Hematopoietic multipotent progenitor cell treated with erythropoietin and hydrocortisone succinate and interleukin-3 and kit ligand, for 15 days (in vitro differentiated cells): ENCODE measurements around the gene CYYR1.
"Not testable (repeated sequence)": the region's sequence is repeated elsewhere in the genome, so short reads cannot be mapped to it uniquely, and the experiment has no call there.

ENCODE experiments used
- DNase-seq: peaks from one replicate; pipeline ENCODE4 v3.0.0-alpha.2; 2015; ENCODE audit warnings: low spot score

Gene CYYR1

GRCh38 chr21:26489781-26490180 lies 83.3 kb downstream of the CYYR1 start:
- no peak for DNase-seq

DNA sequence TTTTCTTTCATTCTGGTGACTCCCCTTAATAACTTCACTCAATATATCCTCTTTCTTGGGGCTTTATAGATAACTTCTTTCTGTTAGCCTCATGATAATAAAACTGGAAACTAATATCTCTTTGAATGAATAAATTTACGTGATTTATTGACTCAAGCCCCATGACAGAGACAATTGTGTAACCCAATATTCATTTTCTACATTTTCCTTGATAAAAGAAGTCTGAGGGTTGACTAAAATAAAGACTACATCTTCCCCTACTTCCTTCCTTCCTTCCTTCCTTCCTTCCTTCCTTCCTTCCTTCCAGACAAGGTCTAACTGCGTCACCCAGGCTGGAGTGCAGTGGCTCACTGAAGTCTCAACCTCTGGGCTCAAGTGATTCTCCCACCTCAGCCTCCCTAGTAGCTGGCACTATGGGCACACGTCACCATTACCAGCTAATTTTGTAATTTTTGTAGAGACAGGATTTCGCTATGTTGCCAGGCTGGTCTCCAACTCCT lies 85.1 kb downstream of the CYYR1 start:
- no peak for DNase-seq

- no peak for DNase-seq
Observed at GRCh38 chr21:26473471-26473870, 99.6 kb downstream of the CYYR1 start.

- DNase-seq = no peak
Observed at GRCh38 chr21:26471099-26471471, 102.0 kb downstream of the CYYR1 start.

DNA sequence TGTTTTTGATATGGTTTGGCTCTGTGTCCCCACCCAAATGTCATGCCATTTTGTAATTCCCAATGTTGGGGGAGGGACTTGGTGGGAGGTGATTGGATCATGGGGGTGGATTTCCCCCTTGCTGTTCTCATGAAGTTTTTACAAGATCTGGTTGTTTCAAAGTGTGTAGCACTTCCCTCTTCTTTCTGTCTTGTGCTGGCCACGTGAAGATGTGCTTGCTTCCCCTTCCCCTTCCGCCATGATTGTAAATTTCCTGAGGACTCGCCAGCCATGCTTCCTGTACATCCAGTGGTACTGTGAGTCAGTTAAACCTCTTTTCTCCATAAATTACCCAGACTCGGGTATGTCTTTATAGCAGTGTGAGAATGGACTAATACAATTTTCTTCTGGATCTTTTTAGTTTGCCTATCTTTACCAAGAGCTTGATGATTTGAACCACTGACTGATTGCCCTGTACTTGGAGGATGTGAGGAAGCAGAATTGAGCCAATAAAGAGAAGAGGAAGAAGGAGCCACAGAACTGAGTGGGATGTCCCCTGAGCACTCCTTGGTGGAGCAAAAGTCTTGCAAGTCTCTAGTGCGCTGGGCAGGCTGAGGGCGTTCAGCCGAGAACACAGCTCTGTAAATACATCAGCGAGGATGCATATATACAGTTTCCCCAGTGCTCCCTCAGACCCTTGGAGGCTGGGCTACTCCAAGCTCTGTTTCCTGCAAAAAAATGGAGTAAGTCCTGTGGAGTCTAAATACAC lies 102.6 kb downstream of the CYYR1 start:
- no peak for DNase-seq

DNA sequence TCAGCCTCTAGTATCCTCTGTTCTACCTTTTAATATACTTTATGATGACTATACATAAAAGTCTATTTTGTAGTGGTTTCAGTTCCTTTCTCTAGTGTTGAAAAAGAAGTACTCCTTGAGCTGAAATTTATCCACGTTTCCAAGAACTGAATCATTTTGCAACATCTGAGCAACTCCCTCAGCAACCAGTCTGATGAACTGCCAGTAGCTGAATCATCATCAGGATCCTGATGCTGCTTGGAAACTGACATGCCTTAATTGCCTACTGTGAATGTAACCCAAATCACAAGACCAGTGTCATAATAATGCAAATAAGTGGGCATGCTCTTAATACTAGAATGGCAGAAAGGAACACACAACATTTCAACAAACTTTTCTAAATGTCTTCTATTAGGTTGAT lies 103.3 kb downstream of the CYYR1 start:
- DNase-seq = no peak

DNA sequence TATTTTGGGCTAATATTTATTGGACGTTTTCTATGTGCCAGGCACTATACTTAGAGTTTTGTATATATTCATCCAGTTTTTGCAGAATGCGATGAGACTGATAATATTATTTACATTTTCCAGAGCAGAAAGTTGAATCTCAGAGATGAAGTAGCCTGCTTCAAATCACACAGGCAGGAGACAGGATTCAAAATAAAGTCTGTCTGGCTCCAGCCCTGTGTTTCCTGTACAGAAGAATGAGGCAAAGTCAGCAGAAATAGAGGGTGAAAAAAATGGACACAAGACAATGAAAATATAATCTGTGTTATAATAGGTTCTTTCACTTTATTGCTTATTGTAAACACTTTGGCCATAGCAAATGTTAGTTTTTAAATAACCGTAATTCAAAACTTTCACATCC lies 107.2 kb downstream of the CYYR1 start:
- DNase-seq = no peak

GRCh38 chr21:26461500-26461899 lies 111.6 kb downstream of the CYYR1 start:
- no peak for DNase-seq

DNA sequence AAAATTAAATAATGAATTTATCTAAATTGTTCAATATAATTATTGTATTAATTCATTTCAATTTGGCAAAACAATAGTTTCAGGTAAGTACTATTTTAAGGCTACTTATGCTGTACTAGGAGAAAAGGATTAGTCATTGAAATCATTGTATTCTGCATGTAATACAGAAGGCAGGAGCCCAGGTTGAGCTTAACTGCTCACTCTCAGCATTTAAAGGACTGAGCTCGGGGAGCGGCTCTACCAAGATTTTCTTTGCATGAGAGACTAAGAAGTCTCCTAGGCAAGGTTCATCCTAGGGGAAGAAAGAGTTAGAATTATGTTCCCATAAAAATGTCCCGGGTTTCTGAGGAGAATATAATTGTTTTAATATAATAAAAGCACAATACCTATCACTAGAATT lies 112.5 kb downstream of the CYYR1 start:
- DNase-seq = no peak

- not testable (repeated sequence) for DNase-seq
Observed at GRCh38 chr21:26458854-26459253, 114.2 kb downstream of the CYYR1 start.

- DNase-seq = no peak
Observed at GRCh38 chr21:26457817-26458216, 115.3 kb downstream of the CYYR1 start.

GRCh38 chr21:26453267-26453666 lies 119.8 kb downstream of the CYYR1 start:
- no peak for DNase-seq

- no peak for DNase-seq
Observed at GRCh38 chr21:26451081-26451740, 121.9 kb downstream of the CYYR1 start.

DNA sequence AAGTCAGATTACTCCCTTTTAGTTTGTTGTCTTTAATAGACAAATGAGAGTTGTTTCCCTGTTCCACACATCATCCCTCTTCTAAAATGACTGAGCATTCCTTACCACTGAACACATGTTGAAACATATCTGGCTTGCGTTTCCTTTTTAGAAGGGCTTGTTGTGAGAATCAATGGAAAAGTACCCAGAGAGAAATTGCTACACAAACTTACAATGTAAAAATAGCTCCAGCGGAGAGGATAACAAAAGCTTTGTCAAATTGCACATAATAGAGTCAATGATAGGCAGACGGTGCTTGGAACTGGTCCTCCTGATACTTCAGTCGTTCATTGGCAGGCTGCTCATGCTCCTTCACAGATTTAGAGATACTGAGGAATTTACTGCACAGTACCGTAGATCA lies 123.9 kb downstream of the CYYR1 start:
- DNase-seq = no peak

DNA sequence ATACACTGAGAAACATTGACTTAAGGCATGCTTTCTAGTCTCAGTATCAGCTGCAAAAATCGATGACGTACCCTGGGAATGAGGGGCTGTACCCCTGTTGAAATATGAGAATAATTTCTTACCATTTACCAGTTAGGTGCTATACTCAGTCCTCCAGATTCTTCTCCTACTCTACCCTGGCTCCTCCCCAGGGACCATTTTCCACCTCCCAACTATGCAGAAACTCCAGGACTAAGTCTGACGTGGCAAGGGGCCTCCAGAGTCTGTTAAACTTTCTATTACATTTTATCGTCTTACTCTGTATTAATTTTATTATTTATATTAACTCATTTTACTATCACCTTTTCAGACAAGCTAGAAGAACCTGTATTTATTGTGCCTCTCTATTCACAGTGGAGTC lies 124.3 kb downstream of the CYYR1 start:
- no peak for DNase-seq

- DNase-seq = no peak
Observed at GRCh38 chr21:26447932-26448475, 125.1 kb downstream of the CYYR1 start.

GRCh38 chr21:26445440-26445839 lies 127.6 kb downstream of the CYYR1 start:
- DNase-seq = no peak

GRCh38 chr21:26444646-26445045 lies 128.4 kb downstream of the CYYR1 start:
- no peak for DNase-seq

GRCh38 chr21:26443867-26444266 lies 129.2 kb downstream of the CYYR1 start:
- no peak for DNase-seq

DNA sequence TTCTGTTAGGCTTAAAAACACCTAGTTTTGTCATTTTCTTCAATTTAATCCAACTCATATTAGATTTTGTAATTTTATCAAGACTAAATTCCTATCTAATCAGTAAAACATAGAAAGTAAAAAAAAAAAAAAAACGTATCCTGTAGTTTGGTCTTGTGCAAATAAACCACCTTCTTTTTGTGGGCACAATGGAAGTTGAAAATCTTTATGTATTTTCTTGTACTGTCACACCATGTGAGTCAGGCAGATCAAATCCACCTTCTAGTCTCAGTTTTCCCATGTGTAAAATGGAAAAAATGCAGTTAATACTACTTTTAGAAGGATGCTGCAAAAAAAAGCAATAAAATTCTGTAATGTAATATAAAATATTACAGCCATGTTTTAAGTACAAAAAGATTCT lies 129.8 kb downstream of the CYYR1 start:
- DNase-seq = no peak

DNA sequence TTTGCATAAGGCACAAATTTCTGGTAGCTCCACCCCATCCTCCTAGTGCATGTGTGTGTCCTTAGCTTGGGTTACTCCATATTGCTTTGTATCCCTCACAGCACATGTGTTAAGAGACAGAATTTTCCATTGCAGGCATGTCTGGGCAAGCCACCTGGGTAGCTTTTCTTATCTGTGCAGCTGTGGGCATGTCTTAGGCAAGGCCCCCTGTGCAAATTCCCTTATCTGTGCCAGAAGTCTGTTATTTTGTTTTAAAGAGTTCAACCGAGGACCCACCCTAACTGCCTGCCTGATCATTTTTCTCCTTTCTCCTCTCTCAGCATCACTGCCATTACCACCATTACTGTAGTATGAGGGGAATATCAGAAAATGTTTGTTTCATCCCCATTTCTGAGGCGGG lies 131.9 kb downstream of the CYYR1 start:
- DNase-seq = no peak

DNA sequence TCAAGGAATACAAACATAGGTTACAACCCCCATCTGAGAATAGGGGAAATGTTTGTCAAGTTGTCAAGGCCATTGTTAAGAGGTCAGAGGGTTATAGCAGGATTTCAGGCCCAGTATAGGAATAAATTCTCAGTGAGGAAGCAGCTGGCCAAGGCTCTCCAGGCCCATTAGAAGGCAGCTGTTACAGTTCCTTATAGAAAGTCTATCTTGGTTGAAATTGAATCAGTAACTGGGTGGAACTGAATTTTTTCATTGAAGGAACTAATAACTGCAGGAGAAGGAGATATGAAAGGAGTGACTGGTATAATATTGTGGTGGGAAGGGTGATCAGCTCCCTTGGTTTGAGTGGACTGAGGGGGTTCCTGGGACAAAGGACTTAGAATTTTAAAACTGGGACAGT lies 134.1 kb downstream of the CYYR1 start:
- DNase-seq = no peak

- DNase-seq = no peak
Observed at GRCh38 chr21:26437326-26438009, 135.6 kb downstream of the CYYR1 start.
